GM19351 (cell line): Measurements from ENCODE around the gene MAP2K3.

Experiments used
- ATAC-seq: cut with Tn5 transposase; IDR thresholded peaks from one replicate; pipeline ENCODE4 v1.9.1; 2021; ENCODE audit warnings: mild to moderate bottlenecking, moderate library complexity; ENCODE audit not compliant: unreplicated experiment

Gene MAP2K3

DNA sequence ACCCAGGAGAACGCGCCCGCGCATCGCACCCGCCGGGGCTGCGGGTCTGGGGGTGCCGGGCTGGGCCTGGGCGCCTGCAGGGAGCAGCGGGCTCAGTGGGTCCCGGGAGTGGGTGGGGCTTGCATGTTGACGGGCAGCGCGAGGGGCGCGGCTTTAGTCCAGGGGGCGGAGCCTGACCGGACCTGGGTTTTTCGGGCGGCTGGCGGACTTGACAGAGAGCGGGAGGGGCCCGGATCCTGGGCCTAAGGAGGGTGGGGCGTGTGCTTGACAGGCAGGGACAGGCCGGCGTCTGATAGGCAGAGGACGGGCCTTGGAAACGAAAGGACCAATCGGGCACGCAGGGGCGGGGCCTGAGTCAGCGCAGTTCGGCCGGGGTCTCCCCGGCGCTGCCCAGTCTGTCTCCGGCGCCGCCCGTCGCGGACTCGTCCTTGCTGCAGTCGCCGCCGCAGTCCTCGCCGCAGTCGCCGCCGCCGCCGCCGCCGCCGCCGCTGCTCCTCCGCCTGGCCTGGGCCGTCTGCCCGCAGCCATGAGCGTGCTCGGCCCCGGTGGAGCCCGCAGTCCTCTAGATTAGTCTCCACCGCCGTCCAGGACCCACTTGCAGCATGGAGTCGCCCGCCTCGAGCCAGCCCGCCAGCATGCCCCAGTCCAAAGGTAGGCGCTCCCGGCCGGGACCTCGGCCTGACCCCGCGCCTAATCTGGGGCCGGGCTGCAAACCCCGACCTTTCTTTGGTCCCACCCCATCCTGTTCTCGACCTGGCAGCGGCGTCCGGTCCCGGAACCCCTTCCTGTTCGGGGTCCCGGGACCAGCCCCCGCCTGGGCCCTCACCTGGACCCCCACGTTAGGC is at the start of gene MAP2K3:
TSS of gene MAP2K3 (plus strand) at position 393 of the 845 bp plus-strand sequence. CDS start at position 603, 210 bp downstream.
- ATAC-seq: peak; percentile 76

DNA sequence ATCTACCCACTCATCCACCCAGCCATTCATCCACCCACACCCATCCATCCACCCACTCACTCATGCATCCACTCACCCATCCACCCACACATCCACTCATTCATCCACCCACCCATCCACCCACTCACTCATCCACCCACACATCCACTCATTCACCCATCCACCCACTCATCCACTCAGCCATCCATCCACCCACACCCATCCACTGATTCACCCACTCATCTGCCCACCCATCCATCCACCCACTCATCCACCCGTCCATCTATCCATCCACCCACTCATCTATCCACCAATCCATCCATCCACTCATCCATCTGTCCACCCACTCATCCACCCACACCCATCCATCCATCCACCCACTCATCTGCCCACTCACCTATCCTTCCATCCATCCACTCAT is 48.6 kb upstream of the MAP2K3 start:
- no peak for ATAC-seq

DNA sequence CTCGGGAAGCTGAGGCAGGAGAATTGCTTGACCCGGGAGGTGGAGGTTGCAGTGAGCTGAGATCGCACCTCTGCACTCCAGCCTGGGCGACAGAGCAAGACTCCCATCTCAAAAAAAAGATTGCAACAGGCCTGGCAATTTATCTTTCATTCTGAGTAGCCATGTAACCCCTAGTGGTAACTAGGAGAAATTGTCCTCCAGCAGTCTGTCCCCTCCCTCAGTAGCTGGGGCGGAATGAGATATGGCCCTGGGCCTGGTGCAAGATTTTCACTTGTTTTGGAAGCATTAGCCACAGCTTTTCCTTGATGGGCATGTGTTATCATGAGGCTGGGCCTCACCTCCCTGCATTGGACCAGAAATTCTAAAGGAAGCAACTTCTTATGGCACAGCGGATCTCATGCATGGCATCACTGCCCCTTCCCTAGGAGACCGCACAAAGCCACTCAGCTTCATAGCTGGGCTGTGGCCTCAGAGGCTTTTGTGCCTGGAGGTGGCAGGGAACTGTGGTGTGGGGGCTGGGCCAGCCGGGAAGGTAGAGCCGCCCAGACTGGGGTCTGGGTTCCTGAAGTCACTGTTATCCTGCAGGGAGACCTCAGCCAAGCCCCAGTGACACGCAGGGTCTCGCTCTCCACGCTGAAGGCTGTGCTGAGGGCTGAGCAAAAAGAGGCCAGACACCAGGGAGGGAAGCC is 44.7 kb upstream of the MAP2K3 start:
- ATAC-seq: no peak

DNA sequence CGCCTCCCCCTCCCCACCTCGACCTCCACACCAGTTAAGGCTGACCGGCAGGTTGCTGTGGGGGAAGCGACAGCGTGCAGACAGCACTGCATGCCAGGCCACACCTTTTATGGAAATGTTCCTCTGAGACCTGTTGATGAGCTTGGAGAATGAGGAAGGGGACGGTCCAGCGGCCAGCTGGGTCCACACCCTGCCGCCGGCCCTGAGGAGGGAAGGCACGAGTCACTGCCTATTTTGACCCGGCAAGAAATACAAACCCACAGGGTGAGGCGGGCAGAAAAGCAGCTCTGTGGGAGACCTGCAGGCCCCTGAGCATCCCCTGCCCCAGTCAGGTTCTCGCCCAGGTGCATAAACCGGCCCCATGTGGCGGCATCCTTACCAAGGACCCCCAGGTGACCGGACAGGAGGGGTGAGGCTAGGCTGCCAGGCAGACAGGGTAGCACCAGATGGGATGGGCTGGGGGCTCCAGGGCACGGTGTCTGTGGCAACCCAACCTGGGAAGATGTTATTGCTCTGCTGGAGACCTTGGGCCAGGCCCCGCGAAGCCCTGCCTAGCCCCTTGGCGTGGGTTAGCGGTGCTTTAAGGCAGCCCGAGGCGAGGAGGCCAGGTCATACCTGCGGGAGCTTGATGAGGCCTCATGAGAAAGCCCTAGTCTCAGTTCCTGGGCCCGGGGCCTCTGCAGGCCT is 44.0 kb upstream of the MAP2K3 start:
- no peak for ATAC-seq

DNA sequence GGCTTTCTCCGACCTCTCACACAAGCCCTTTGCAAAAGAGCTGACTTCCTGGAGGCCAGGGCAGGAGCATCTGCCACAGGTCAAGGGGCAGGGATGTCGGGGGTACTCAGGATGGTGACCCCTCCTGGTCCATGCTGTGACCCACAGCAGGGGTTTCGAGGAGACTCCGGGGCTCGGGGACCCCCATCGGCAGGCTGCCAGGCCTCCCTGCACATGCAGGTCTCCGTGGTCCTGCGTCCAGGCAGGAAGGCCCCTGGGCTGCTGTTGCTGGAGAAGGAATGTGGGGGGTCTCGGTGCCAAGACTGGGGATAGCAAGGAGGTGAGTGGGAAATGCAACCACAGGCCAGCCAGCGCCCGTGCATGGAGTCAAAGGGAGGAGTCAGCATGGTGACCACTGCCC is 42.9 kb upstream of the MAP2K3 start:
- ATAC-seq: no peak

DNA sequence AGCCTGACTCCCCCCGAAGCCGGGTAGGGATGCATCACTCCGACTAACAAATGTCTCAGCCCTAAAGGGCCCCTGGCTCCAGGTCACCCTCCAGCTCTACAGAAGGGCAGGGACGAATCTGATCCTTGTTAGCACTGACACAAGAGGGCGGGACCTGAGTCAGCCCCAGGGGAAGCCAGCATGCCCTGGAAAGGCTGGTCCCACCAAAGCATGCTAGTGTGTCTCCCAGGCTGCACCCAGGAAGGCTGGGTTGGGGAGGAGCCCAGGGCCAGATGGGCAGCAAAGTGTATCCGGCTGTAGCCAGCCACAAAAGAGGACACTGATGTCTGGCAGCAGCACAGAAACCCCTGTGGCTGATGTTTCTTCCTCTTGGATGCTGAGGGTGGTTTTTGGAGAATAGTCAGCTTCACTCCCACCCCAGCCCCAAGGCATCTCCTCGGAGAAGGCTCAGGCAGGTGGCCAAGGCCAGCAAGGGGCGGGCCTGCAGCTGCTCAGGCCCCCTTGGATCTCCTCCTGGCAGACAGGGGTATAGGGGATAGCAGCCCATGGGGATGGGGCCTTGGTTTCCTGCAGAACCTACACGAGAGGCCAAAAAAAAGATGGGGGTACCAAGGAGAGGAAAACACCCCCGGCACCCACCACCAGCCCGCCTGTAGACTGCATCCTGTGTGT is 42.3 kb upstream of the MAP2K3 start:
- ATAC-seq: no peak

DNA sequence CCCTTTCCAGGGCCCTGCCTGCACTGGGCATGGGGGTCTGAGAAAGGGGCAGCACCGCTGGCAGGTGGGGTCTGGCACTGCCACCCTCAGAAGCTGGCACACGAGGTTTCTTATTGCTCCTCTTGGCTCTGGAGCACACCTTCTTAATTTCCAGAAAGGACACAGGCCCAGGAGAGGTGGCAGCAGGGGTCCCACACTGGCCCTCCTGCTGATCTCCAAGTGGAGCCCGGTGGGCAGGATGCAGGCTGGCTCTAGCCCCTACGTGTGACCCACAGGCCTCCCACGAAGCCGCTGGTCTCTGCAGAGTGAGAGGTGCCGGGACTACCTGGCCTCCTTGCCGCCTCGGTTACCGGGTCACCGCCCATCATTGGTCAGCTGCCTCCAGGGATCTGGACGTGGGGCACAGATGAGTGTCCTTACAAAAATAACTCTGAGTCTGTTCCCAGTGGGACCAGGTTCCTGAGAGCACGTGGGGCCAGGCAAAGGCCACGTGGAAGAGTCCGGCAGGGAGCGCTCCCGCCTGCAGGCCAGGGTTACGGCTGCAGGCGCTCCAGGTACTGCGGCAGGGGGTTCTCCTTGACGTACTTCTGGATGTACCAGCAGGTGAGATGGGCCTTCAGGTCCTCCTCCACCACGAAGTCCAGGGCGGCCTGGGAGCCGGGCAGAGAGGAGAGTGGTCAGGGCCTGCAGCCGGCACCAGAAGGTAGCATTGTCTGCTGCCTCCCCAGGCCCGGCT is 41.6 kb upstream of the MAP2K3 start:
- ATAC-seq: no peak

DNA sequence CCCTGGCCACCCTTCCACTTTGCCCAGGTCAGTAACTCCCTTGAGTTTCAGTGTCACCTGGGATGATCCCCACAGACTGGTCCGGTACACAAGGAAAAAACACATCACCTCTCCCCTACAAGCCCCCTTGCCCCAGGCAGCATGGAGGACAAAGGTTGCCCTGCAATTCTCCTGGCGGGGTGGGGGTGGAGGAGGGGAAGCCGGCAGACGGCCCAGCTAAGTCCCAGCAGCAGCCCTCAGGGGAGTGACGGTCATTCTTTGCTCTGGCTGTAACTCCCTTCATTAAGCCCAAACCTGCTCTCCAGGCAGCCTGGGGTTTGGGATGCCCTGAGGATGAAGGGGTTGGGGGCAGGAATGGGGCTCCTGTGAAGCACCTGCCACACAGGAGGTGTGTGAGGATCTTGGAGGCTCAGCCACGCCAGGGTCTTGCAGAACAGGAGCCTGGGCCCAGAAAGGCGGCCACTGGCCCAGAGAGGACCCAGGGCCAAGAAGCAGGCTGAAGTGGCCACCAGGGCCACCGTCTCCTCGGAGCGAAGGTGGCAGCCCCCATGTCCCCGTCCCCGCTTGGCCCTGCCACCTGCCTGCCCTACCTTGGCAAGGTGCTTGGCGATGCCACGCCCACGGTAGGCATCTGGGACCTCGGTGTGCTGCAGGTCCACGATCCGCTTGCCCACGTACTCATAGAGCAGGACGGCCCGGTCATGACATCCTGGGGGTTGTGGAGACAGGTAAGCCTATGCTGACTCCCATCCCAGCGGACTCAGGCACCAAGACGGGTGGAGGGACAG is 40.8 kb upstream of the MAP2K3 start:
- ATAC-seq: no peak

DNA sequence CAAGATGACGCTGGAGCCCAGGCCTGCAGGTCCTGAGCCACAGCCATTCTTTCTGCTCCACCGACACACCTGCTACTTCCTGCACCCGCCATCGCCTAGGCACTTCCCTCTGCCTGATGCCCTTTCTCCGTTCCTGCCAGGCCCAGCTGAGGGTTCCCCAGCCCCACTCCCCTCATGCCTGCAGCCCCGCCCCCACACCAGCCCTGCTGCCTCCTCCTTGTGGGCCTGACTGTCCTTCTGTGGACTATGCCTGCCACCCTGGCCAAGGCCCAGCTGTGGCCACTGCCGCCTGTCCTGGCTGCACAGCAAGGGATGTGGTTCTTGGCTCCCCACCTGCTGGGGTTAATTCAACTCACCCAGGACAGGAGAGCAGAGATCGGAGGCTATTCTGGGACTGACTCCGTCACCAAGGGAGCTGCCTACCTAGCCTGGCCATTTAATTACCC is 38.8 kb upstream of the MAP2K3 start:
- ATAC-seq: no peak

DNA sequence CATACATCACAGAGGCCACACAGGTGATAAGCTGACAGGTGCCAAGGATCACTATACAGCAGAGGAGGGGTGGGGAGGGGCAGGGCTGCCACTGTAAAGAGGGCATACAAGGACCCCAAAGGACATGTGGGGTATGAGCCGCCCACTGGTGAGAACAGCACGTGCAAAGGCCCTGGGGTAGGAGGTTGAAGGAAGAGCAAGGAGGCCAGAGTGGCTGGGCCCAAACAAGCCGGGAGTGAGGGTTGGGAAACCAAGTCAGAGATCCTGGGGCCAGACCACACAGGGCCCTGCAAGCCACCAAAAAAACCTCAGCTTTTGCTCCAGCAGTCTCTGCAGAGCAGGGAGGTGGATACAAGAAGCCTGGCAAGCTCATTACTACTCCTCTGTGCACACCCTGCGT is 37.8 kb upstream of the MAP2K3 start:
- ATAC-seq: no peak

DNA sequence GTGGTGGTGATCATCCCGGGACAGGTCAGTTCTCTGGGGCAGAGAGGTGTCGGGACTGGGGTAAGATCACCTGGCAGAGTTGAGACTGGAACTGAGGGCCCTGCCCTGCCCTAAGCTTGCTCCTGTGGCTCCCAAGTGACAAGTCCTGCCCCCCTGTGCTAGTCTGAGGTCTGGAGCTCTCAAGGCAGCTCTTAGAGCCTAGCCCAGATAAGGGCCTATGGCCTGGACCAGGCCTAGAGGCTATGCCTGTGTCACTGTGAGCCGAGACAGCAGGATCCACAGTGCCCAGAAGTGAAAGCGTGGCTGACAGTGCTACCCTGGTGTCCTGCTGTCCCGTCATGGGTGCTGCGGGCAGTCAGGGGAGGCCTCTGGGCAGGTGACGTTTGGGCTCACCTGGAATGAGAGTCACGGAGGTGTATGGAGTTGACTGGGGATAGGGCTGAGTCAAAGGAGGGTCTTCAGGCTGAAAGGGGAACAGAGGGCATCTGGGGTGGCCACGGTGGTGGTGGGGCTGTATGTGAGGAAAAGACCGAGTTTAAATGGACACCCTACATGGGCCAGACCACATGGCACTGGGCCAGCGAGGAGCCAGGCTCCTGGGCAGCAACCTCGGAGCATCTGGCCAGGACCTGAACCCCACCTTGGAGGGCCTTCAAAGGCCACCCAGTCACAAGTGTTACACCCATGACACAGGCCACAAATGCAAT is 36.8 kb upstream of the MAP2K3 start:
- ATAC-seq: no peak

DNA sequence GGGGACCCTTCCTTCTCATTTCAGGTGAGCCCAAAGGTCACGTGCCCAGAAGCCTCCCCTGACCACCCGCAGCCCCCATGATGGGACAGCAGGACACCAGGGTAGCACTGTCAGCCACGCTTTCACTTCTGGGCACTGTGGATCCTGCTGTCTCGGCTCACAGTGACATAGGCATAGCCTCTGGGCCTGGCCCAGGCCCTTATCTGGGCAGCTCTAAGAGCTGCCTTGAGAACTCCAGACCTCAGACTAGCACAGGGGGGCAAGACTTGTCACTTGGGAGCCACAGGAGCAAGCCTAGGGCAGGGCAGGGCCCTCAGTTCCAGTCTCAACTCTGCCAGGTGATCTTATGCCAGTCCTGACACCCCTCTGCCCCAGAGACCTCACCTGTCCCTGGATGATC is 36.0 kb upstream of the MAP2K3 start:
- no peak for ATAC-seq

DNA sequence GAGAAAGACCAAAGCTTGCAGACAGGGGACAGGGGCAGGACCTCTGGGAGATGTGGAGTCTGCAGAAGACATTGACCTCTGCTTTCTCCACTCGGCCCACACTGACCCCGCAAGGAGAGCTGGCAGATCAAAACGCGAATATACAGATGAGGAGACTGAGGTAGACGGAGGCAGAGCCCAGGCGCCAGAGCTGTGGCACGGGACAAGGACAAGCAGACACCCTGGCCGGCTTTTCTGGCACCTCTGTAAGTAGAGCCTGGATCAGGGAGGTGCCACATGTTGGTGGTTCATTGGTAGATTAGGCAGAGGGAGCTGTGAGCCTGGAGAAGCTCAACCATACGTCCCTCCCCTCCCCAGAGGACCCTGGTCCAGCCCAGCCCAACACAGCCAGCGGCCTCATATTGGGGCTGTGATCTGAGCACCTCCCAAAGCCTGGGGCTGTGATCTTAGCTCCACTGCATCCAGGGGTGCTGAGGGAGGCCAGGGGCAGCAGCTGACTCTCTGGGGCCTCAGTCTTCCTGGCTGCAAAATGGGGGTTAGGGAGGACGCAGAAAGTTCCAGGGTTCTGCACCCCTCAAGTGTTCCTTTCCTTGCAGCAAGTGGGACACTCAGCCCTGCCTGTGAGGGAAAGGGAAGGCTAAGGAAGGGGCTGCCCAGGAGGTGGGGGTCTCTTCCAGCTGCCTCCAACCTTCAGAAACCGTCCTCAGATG is 35.3 kb upstream of the MAP2K3 start:
- ATAC-seq: no peak

DNA sequence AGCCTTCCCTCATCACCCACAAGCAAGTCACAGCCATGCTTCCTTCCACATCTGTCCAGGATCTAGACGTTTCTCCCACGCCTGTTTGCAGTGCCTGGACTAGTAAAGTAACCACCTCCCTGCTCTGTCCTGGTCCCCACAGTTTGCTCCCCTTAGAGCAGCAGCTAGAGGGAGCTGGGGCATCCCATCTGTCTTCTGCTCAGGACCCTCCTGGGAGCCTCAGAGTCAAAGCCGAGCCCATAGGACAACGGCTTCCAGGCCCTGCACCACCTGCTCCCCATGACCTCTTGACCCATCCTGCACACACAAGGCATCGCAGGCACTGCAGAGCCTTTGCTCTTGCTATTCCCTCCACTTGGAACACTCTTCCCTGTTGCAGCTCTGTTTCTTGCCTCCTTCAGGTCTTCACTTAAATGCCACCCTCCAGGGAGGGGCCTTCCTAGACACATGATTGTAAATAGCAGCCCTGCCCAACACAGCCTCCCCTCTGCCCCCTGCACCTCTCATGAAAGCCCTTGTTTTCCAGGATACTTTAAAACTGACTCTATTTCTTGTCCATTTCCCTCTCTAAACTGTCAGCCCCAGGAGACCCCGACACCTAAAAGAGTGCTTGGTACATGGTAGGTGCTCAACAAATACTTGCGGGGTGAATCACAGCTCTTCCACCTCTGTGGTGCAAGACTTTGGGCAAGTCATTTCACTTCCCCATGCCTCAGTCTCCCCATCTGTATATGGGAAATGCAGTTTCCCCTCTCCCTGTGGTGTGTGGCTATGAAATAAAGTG is 34.4 kb upstream of the MAP2K3 start:
- ATAC-seq: no peak

DNA sequence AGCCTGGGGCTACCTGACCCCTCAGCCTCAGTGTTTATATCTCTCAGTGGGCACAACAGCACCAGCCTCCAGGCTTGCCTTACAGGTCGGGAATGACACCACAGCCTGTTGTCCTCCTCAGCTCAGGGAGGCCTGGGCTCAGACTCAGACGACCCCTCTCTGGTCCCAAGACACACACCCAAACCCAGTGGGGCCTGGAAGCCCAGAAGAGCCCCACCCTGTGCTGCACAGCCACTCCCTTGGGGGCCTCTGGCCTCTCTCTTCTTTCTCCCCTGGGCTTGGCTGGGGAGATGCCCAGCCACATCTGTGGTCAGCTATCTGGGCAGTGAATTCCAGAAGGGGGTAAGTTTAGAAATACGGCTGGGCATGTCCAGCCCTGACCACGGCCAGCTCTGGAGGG is 33.7 kb upstream of the MAP2K3 start:
- ATAC-seq: no peak

DNA sequence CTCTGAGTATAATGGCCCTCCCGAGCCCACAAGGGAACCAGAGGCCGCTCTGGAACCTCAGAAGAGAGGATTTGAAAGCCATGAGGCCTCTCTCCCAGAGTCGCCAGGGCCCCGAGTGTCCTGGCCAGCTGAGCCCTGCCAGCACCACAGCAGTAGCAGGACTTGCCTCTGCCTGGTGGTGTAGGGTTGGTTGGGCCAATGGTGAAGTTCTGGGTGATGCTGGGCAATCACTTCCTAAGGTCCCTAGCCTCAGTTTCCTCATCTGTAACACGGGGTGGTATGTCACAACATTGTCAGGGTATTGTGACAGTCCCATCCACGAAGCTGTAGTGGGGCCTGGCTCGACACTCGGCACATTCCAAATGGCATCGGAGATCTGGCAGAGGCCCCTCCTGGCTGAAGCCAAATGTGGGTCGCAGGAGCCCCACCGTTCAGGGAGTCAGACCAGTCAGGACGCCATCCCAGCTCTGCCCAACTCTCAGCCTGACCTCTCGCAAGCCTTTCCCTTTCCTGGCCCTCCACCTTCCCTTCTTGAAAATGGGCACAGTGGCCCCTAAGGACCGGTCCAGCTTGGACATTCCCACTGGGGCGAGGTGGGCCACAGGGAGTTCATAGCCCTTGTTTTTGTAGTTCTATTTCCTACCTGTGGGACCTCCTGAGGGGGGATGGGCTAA is 33.0 kb upstream of the MAP2K3 start:
- no peak for ATAC-seq

DNA sequence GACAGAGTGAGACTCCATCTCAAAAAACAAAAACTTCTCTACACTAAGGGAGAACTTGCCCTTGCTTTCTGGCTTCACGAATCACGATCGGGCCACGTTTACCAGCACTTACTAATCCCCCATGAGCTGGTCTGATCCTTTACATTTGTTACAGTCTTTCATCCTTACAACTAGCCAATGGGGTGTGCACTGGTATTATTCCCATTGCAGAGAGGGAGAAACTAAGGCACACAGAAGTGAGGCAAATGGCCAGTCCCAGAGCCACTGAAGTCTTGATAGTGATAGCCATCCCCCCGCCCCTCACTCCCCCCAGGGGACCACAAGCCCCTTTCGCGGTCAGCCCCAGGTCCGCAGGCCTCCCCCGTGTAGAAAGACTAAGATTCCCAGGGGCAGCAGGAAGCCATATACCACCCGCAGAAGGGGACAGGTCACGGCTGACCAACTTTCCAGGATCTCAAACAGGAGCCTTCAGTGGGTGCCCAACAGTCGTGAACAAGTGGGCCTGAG is 32.2 kb upstream of the MAP2K3 start:
- no peak for ATAC-seq
